HepG2 (cell line): ENCODE results near the gene BICRA. TPM values are rescaled to one million over a fixed set of nuclear protein-coding genes. Genes with fewer than 3 reads are reported as not detected.

ENCODE experiments used
- ATAC-seq: fragments of 200-7000 bp; cut with Tn5 transposase; 3 replicates; pipeline ENCODE4 v1.9.1; 2020; ENCODE audit warnings: mild to moderate bottlenecking, moderate library complexity
- BruUV-seq: library from RNA; stranded (reverse); fragments of 400-500 nt; replicated peaks from 2 replicates; lab custom pipeline; 2021; lab: Mats Ljungman, UMichigan
- CTCF ChIA-PET: fragments of 300-600 bp; formaldehyde crosslinking; extraction: SDS; loops from one replicate; lab custom pipeline; 2021; ENCODE audit warnings: low total read pairs, inconsistent platforms, low intra/inter-chr PET ratio; lab: Yijun Ruan, JAX
- POLR2A ChIA-PET: fragments of 350-600 bp; sonication (Branson Sonifier 250); formaldehyde crosslinking; loops from one replicate; lab custom pipeline; 2020; ENCODE audit warnings: antibody characterized with exemption, inconsistent platforms; lab: Yijun Ruan, JAX
- DNase-seq: peaks from one replicate; pipeline ENCODE4 v3.0.0-alpha.2; 2015; ENCODE audit warnings: low spot score
- FAIRE-seq: peaks from 3 replicates; lab custom pipeline; 2011; peaks lifted over from hg19 to GRCh38; lab: Jason Lieb, UNC
- H2AFZ ChIP-seq: one replicate; pipeline ENCODE4 v1.6.1; 2011; ENCODE audit warnings: low read length, inconsistent platforms
- H3K27ac ChIP-seq: fragments of 300-600 bp; 3 replicates; pipeline ENCODE4 v1.8.0; 2011; ENCODE audit warnings: mixed run types, mild to moderate bottlenecking, mixed read lengths, low read length, inconsistent platforms; ENCODE audit not compliant: insufficient read depth; ENCODE audit errors: extremely low read length
- H3K27me3 ChIP-seq, 2 experiments: fragments of 200-600 bp in 1 of 2; 2 replicates in 1 of 2; 3 replicates in 1 of 2; pipeline versions ENCODE4 v1.6.0 to v1.8.0; 2011; ENCODE audit warnings: low read length in 2 of 2, mild to moderate bottlenecking in 2 of 2, moderate library complexity in 2 of 2, inconsistent platforms in 1 of 2; ENCODE audit not compliant: insufficient read depth in 2 of 2, control insufficient read depth in 1 of 2
- H3K36me3 ChIP-seq, 2 experiments: fragments of 200-600 bp in 1 of 2; replicated peaks in 1 of 2; 2 replicates in 1 of 2; 3 replicates in 1 of 2; pipeline versions ENCODE4 v1.5.1 to v1.8.0; 2011; ENCODE audit warnings: low read length in 2 of 2, inconsistent platforms in 1 of 2; ENCODE audit not compliant: insufficient read depth in 2 of 2, control insufficient read depth in 1 of 2
- H3K4me1 ChIP-seq: 2 replicates; pipeline ENCODE4 v1.5.1; 2012; ENCODE audit warnings: low read length, inconsistent platforms; ENCODE audit not compliant: insufficient read depth
- H3K4me2 ChIP-seq: 2 replicates; pipeline ENCODE4 v1.6.0; 2011; ENCODE audit warnings: low read depth, low read length, inconsistent platforms
- H3K4me3 ChIP-seq, 3 experiments: fragments of 200-600 bp in 1 of 3; sonication (generic), shearing (Covaris generic) in 1 of 3; replicated peaks in 1 of 3; 2 replicates each; pipeline ENCODE4 v1.5.1; 2011 to 2016; ENCODE audit warnings: low read length in 3 of 3, inconsistent platforms in 2 of 3, low read depth in 2 of 3, mild to moderate bottlenecking in 2 of 3, control low read depth in 1 of 3, mixed read lengths in 1 of 3; ENCODE audit not compliant: insufficient read depth in 1 of 3
- H3K79me2 ChIP-seq: one replicate; pipeline ENCODE4 v1.6.1; 2011; ENCODE audit warnings: low read length, inconsistent platforms; ENCODE audit not compliant: insufficient read depth
- H3K9ac ChIP-seq: 2 replicates; pipeline ENCODE4 v1.6.0; 2011; ENCODE audit warnings: mild to moderate bottlenecking, low read depth, low read length, inconsistent platforms; ENCODE audit not compliant: insufficient read depth
- H3K9me3 ChIP-seq: 2 replicates; pipeline ENCODE4 v1.5.1; 2012; ENCODE audit warnings: mild to moderate bottlenecking, low read length
- H4K20me1 ChIP-seq: 2 replicates; pipeline ENCODE4 v1.6.0; 2011; ENCODE audit warnings: inconsistent platforms, mild to moderate bottlenecking, low read length, moderate library complexity; ENCODE audit not compliant: insufficient read depth
- RERE ChIP-seq: IDR thresholded peaks from 2 replicates; pipeline ENCODE4 v1.6.1; 2016; ENCODE audit warnings: low read depth, missing genetic modification reagents, missing compliant biosample characterization
- ZSCAN25 ChIP-seq: sonication (generic); formaldehyde crosslinking; IDR thresholded peaks from 2 replicates; pipeline ENCODE4 v1.8.0; 2022; ENCODE audit warnings: mild to moderate bottlenecking, missing genetic modification reagents
- WGBS: methylation state at CpG from one replicate; pipeline ENCODE4 v1.1.6; 2017; ENCODE audit warnings: low lambda C conversion rate; 5-methylcytosine and 5-hydroxymethylcytosine counted together
- in situ Hi-C: cut with HindIII; loops from 2 replicates; pipeline ENCODE4 v1.10.0; 2017; ENCODE audit warnings: low pct_unique_long_range_greater_than_20kb; ENCODE audit not compliant: extremely low pct_ligation_motif_present
- intact Hi-C: fragments of 100-400 bp; cut with micrococcal nuclease; formaldehyde crosslinking; loops from one replicate; pipeline ENCODE4 v1.10.0; 2022; ENCODE audit not compliant: unreplicated experiment
- polyA plus RNA-seq, 8 experiments: library from polyadenylated mRNA; depleted of rRNA in 3 of 8; stranded (reverse) in 7 of 8; unstranded in 1 of 8; fragments of >200 nt; fragmentation: Illumina TruSeq in 4 of 8; extraction: Trizol in 4 of 8; gene quantifications; 2 replicates each; pipeline versions ENCODE4 v1.2.1 to v1.2.3, GENCODE V29; 2011 to 2016; ENCODE audit warnings: low read depth in 4 of 8, missing spikeins in 1 of 8, mixed read lengths in 1 of 8; ENCODE audit not compliant: insufficient read depth in 1 of 8
- total RNA-seq, 5 experiments: library from RNA; depleted of rRNA; stranded (reverse); fragments of >200 nt; fragmentation: Illumina TruSeq; extraction: Trizol; gene quantifications; 2 replicates each; pipeline ENCODE4 v1.2.3, GENCODE V29; 2016; ENCODE audit warnings: low read depth in 1 of 5

Gene BICRA
- total and polyA plus RNA-seq, 2 of the 13 experiments (the other 11 are each of a cell fraction or from before 2014, with no cell fraction given), result 0.55 to 0.71 TPM

GRCh38 chr19:47613165-47614020 lies 4.5 kb downstream of the BICRA start:
- Histone ChIP-seq H3K27me3 (no peaks in the 10 kb centered on the region; a peak in 1 of 5 replicates), H3K4me3 (no peak overlapping the region), H3K27ac (no peak overlapping the region), H3K4me1 (peaks cover 26% of the 10 kb centered on the region), H3K4me2 (no peak overlapping the region), H3K79me2 (peaks cover 63% of the 10 kb centered on the region), H4K20me1 (peaks cover 15% of the 10 kb centered on the region; the same call in 1 of the 2 replicates), H3K36me3 (peaks cover 0 to 2% of the 10 kb centered on the region in 2 experiments; a peak in 1 of 5 replicates), H3K9me3 (no peaks in the 10 kb centered on the region), H2AFZ (no peak overlapping the region), H3K9ac (no peak overlapping the region)
- no TSS peak for BruUV-seq
- 93% methylated on average over 12 of the region's 14 CpGs for WGBS
- in situ Hi-C loops (no loop called here), intact Hi-C loops (no loop called here)
- DNase-seq, result no peak
- ChIA-PET POLR2A (interaction anchor here (0.5 to 1.0 kb wide), 2 partner anchors 12 to 333 kb away, joined by 3 read pairs; no protein-coding TSS in a partner anchor), CTCF (no interaction called here)
- no peak for ATAC-seq
- peak; percentile 66; the same call in 1 of the 2 replicates for TF ChIP-seq ZSCAN25 (CRISPR knock-in tag)
- TF ChIP-seq RERE, result no peak
- FAIRE-seq, result no peak
